Natural killer cell (primary cell): ENCODE data around the gene TRMT1. TPM values are rescaled to one million over a fixed set of nuclear protein-coding genes. Genes with fewer than 3 reads are reported as not detected.
A peak's percentile ranks its signal among the peaks of the same experiment; 100 is the strongest.

ENCODE experiments used
- ATAC-seq, 3 donors: fragments of 150-1000 bp in 2 of 3; fragments of 200-7000 bp in 1 of 3; cut with Tn5 transposase; 1 replicate in 1 of 3; 2 replicates in 2 of 3; pipeline ENCODE4 v1.10.0; 2021; ENCODE audit warnings: mild to moderate bottlenecking in 2 of 3, moderate library complexity in 2 of 3
- DNase-seq, 2 donors: peaks; one replicate each; pipeline versions ENCODE4 v3.0.0 to v3.0.0-alpha.2; 2013 to 2021; ENCODE audit warnings: mixed read lengths in 1 of 2
- H3K27ac ChIP-seq: one replicate; pipeline ENCODE4 v1.5.1; 2013; ENCODE audit warnings: mild to moderate bottlenecking, low read length
- H3K27me3 ChIP-seq: one replicate; pipeline ENCODE4 v1.6.1; 2013; ENCODE audit warnings: low read length; ENCODE audit not compliant: control insufficient read depth, insufficient read depth
- H3K36me3 ChIP-seq: one replicate; pipeline ENCODE4 v1.6.1; 2013; ENCODE audit warnings: low read length; ENCODE audit not compliant: control insufficient read depth, insufficient read depth
- H3K4me1 ChIP-seq: one replicate; pipeline ENCODE4 v1.6.1; 2013; ENCODE audit warnings: low read length; ENCODE audit not compliant: control insufficient read depth, insufficient read depth
- H3K4me3 ChIP-seq: one replicate; pipeline ENCODE4 v1.5.1; 2013; ENCODE audit warnings: low read length
- H3K9me3 ChIP-seq: one replicate; pipeline ENCODE4 v1.6.1; 2013; ENCODE audit warnings: low read length; ENCODE audit not compliant: control insufficient read depth, insufficient read depth
- H3K27ac Mint-ChIP-seq, 2 donors: one replicate each; pipeline ENCODE4 v1.8.0; 2022; ENCODE audit warnings: mild to moderate bottlenecking in 2 of 2, mixed read lengths in 2 of 2, moderate library complexity in 1 of 2
- H3K27me3 Mint-ChIP-seq, 2 donors: one replicate each; pipeline ENCODE4 v1.8.0; 2022; ENCODE audit warnings: low read depth in 2 of 2, mixed read lengths in 2 of 2
- H3K36me3 Mint-ChIP-seq: one replicate; pipeline ENCODE4 v1.8.0; 2022; ENCODE audit warnings: mixed read lengths
- H3K4me1 Mint-ChIP-seq, 2 donors: one replicate each; pipeline ENCODE4 v1.8.0; 2022; ENCODE audit warnings: mixed read lengths in 2 of 2
- H3K4me3 Mint-ChIP-seq: one replicate; pipeline ENCODE4 v1.8.0; 2022; ENCODE audit warnings: mild to moderate bottlenecking, moderate library complexity, mixed read lengths
- H3K9me3 Mint-ChIP-seq, 2 donors: one replicate each; pipeline ENCODE4 v1.8.0; 2022; ENCODE audit warnings: mixed read lengths in 2 of 2
- CTCF ChIP-seq: fragments of 200-600 bp; IDR thresholded peaks from one replicate; pipeline ENCODE4 v1.8.0; 2022; ENCODE audit warnings: antibody characterized with exemption
- WGBS: methylation state at CpG from one replicate; pipeline ENCODE4 v1.1.7; 2013; ENCODE audit warnings: missing lambda C conversion rate; ENCODE audit not compliant: insufficient coverage; 5-methylcytosine and 5-hydroxymethylcytosine counted together
- intact Hi-C: fragments of 100-400 bp; cut with micrococcal nuclease; formaldehyde crosslinking; loops from one replicate; pipeline ENCODE4 v1.14.2; 2022
- total RNA-seq, 4 donors: library from RNA; stranded (reverse); fragments of 120-200 nt in 1 of 4; gene quantifications; one replicate each; pipeline versions ENCODE4 v1.2.3 to v1.2.4, GENCODE V29; 2013 to 2022

The TRMT1 gene
- total RNA-seq, 3 donors from 2014 or later (not counting 1 experiment from before 2014, with no cell fraction given): 33.8 to 48.5 (median 42.2) TPM

DNA sequence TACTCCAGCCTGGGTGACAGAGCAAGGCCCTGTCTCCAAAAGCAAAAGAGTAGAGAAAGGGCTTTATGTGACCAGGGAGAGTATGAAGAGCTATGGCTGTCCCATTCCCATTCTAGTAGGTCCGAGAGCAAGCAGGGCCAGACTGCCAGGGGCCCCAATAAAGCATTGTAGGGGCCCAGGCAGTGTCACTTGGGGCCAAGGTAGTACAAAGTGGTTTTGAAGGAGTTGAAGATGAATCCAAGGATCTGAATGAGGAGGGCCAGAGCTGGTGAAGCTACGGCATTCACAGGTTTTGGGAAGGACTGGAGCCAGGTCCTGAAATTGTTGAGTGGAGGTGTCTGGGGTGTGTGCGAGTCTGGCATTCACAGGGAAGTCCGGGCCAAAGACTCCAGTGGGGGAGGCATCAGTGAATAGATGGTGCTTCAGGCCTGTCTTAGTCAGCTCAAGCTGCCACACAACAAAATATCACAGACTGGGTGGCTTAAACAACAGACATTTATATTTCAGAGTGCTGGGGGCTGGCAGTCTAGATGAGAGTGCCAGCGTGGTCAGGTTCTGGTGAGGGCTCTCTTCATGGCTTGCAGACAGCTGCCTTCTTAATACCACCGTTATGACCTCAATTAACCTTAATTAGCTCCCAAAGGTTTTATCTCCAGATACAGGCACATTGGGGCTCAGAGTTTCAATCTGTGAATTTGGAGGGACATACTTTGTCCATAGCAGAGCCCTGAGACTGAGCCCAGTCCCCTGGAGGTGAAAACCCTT lies 11.5 kb upstream of the TRMT1 start:
- Mint-ChIP-seq H3K27me3 (no peaks in the 10 kb centered on the region), H3K9me3 (no peaks in the 10 kb centered on the region), H3K27ac (peak overlapping the region; percentile 38 to 43), H3K36me3 (no peaks in the 10 kb centered on the region), H3K4me1 (peaks cover 22 to 31% of the 10 kb centered on the region in 2 donors), H3K4me3 (no peak overlapping the region)
- Histone ChIP-seq H3K27ac (no peak overlapping the region), H3K4me1 (peaks cover 23% of the 10 kb centered on the region), H3K27me3 (no peaks in the 10 kb centered on the region), H3K36me3 (peaks cover 5% of the 10 kb centered on the region), H3K4me3 (no peak overlapping the region), H3K9me3 (no peaks in the 10 kb centered on the region)
- intact Hi-C loops: no loop called here
- 86% methylated on average over 6 of the region's 6 CpGs for WGBS
- DNase-seq: no peak
- ATAC-seq: no peak
- no peak for TF ChIP-seq CTCF

DNA sequence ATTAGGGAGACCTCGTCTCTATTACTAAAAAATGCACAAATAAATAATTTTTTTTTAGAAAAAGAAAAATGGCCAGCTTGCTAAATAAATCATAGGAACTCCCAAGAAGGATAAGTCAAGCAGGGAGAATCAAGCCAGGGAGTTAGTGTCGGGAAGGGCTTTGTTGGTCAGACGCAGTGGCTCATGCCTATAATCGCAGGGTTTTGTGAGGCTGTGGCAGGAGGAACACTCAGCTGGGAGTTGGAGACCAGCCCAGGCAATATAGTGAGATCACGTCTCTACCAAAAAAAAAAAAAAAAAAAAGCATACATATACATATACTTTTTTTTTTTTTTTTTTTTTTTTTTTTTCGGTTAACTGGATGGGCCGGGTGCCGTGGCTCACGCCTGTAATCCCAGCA lies 10.5 kb upstream of the TRMT1 start:
- Mint-ChIP-seq H3K9me3 (no peaks in the 10 kb centered on the region), H3K36me3 (no peaks in the 10 kb centered on the region), H3K4me1 (peaks cover 24 to 32% of the 10 kb centered on the region in 2 donors), H3K27ac (no peak overlapping the region), H3K4me3 (no peak overlapping the region), H3K27me3 (no peaks in the 10 kb centered on the region)
- ATAC-seq: no peak
- Histone ChIP-seq H3K27ac (no peak overlapping the region), H3K9me3 (no peaks in the 10 kb centered on the region), H3K36me3 (peaks cover 5% of the 10 kb centered on the region), H3K4me3 (no peak overlapping the region), H3K4me1 (peaks cover 23% of the 10 kb centered on the region), H3K27me3 (no peaks in the 10 kb centered on the region)
- no peak for DNase-seq
- WGBS: 90% methylated on average over 5 of the region's 9 CpGs
- intact Hi-C loops: no loop called here
- TF ChIP-seq CTCF: no peak

GRCh38 chr19:13122980-13123957 lies 6.7 kb upstream of the TRMT1 start:
- Histone ChIP-seq H3K4me3 (no peak overlapping the region), H3K27ac (no peak overlapping the region), H3K27me3 (no peaks in the 10 kb centered on the region), H3K4me1 (peaks cover 47% of the 10 kb centered on the region), H3K36me3 (peaks cover 5% of the 10 kb centered on the region), H3K9me3 (no peaks in the 10 kb centered on the region)
- H3K4me1 Mint-ChIP-seq: peaks cover 41 to 57% of the 10 kb centered on the region in 2 donors
- ATAC-seq (no peak), DNase-seq (no peak)
- 95% methylated on average over 20 of the region's 20 CpGs for WGBS
- H3K27ac Mint-ChIP-seq: peak overlapping the region; percentile 87 to 89
- H3K9me3 Mint-ChIP-seq: no peaks in the 10 kb centered on the region
- intact Hi-C loops: no loop called here
- H3K36me3 Mint-ChIP-seq: no peaks in the 10 kb centered on the region
- H3K4me3 Mint-ChIP-seq: no peak overlapping the region
- no peak for TF ChIP-seq CTCF
- no peaks in the 10 kb centered on the region for H3K27me3 Mint-ChIP-seq
